HL-60 (cell line): ENCODE results near the gene RBBP8NL.

Source experiments
- DNase-seq, 2 experiments: peaks; one replicate each; pipeline ENCODE4 v3.0.0-alpha.2; 2010 to 2020; ENCODE audit warnings: low read depth in 1 of 2, low spot score in 1 of 2
- H3K27ac ChIP-seq: fragments of 250-450 bp; sonication (Bioruptor Pico); replicated peaks from 2 replicates; pipeline ENCODE4 v1.5.1; 2020; ENCODE audit warnings: mild to moderate bottlenecking, moderate library complexity
- H3K27me3 ChIP-seq: fragments of 250-450 bp; sonication (Bioruptor Pico); 2 replicates; pipeline ENCODE4 v1.5.1; 2021; ENCODE audit warnings: mild to moderate bottlenecking, moderate library complexity; ENCODE audit not compliant: insufficient read depth, poor library complexity, severe bottlenecking
- H3K4me3 ChIP-seq: replicated peaks from 2 replicates; pipeline ENCODE4 v1.5.1; 2011; ENCODE audit warnings: mild to moderate bottlenecking, control low read depth, low read length; ENCODE audit not compliant: insufficient read depth
- GABPA ChIP-seq: IDR thresholded peaks from 2 replicates; pipeline ENCODE4 v1.6.1; 2012; ENCODE audit warnings: low read depth
- POLR2AphosphoS5 ChIP-seq: IDR thresholded peaks from 2 replicates; pipeline ENCODE4 v1.6.1; 2012; ENCODE audit warnings: low read depth
- SPI1 ChIP-seq: IDR thresholded peaks from 2 replicates; pipeline ENCODE4 v1.6.1; 2012; ENCODE audit warnings: low read depth, mild to moderate bottlenecking, borderline replicate concordance
- TF ChIP-seq, protein P1 (sequence below): IDR thresholded peaks from 2 replicates; pipeline ENCODE4 v1.6.1; 2012; ENCODE audit warnings: low read depth; ENCODE audit not compliant: insufficient replicate concordance
- TF ChIP-seq, protein P2 (sequence below): IDR thresholded peaks from one replicate; pipeline ENCODE4 v1.5.1; 2011; ENCODE audit warnings: low read length, control low read depth, inconsistent platforms; ENCODE audit not compliant: insufficient read depth

The RBBP8NL gene

DNA sequence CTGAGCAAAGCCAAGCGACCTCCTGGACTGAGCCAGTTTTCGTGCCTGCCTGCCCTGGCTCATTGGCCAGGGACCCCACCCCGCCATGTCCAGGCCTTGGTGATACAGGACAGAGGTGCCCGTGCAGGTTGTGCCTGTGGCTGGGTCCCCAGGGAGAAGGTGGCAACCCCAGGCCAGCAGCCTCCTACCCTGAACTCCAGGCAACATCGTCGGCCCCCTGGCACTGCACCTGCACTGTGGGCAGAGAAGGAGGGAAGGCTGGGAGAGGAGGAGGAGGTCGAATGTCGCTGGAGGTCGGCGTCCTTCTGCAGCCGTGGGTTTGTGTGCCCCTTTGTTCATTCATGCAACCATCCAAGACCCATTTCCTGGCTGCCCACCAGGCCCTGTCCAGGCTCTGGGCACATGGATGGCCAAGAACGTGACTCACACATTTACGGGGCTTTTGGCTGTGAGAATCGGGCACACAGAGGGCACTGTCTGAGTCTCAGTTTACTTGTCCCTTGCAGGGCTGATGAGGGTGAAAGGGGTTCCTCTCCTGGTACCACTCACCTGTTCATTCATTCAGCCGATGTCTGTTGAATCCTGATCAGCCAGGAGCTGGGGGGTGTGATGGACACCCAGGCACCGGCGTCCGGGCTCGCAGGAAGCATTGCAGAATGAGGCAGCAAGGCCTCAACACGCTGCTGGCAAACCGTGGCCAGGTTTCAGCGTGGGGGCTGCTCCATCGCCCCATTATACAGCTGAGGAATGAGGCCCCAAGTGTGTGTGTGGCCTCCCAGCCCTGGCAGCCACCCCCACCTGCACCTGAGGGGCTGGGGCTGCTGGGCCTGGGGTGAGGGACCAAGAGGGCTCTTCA lies 2.3 kb upstream of the RBBP8NL start:
- Histone ChIP-seq H3K27me3 (no peaks in the 10 kb centered on the region), H3K4me3 (no peak overlapping the region), H3K27ac (no peak overlapping the region)
- TF ChIP-seq SPI1 (no peak), POLR2AphosphoS5 (no peak), GABPA (no peak)
- TF ChIP-seq, protein P1, sequence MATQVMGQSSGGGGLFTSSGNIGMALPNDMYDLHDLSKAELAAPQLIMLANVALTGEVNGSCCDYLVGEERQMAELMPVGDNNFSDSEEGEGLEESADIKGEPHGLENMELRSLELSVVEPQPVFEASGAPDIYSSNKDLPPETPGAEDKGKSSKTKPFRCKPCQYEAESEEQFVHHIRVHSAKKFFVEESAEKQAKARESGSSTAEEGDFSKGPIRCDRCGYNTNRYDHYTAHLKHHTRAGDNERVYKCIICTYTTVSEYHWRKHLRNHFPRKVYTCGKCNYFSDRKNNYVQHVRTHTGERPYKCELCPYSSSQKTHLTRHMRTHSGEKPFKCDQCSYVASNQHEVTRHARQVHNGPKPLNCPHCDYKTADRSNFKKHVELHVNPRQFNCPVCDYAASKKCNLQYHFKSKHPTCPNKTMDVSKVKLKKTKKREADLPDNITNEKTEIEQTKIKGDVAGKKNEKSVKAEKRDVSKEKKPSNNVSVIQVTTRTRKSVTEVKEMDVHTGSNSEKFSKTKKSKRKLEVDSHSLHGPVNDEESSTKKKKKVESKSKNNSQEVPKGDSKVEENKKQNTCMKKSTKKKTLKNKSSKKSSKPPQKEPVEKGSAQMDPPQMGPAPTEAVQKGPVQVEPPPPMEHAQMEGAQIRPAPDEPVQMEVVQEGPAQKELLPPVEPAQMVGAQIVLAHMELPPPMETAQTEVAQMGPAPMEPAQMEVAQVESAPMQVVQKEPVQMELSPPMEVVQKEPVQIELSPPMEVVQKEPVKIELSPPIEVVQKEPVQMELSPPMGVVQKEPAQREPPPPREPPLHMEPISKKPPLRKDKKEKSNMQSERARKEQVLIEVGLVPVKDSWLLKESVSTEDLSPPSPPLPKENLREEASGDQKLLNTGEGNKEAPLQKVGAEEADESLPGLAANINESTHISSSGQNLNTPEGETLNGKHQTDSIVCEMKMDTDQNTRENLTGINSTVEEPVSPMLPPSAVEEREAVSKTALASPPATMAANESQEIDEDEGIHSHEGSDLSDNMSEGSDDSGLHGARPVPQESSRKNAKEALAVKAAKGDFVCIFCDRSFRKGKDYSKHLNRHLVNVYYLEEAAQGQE, result no peak
- TF ChIP-seq, protein P2, sequence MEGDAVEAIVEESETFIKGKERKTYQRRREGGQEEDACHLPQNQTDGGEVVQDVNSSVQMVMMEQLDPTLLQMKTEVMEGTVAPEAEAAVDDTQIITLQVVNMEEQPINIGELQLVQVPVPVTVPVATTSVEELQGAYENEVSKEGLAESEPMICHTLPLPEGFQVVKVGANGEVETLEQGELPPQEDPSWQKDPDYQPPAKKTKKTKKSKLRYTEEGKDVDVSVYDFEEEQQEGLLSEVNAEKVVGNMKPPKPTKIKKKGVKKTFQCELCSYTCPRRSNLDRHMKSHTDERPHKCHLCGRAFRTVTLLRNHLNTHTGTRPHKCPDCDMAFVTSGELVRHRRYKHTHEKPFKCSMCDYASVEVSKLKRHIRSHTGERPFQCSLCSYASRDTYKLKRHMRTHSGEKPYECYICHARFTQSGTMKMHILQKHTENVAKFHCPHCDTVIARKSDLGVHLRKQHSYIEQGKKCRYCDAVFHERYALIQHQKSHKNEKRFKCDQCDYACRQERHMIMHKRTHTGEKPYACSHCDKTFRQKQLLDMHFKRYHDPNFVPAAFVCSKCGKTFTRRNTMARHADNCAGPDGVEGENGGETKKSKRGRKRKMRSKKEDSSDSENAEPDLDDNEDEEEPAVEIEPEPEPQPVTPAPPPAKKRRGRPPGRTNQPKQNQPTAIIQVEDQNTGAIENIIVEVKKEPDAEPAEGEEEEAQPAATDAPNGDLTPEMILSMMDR, result no peak
- DNase-seq, result no peak

DNA sequence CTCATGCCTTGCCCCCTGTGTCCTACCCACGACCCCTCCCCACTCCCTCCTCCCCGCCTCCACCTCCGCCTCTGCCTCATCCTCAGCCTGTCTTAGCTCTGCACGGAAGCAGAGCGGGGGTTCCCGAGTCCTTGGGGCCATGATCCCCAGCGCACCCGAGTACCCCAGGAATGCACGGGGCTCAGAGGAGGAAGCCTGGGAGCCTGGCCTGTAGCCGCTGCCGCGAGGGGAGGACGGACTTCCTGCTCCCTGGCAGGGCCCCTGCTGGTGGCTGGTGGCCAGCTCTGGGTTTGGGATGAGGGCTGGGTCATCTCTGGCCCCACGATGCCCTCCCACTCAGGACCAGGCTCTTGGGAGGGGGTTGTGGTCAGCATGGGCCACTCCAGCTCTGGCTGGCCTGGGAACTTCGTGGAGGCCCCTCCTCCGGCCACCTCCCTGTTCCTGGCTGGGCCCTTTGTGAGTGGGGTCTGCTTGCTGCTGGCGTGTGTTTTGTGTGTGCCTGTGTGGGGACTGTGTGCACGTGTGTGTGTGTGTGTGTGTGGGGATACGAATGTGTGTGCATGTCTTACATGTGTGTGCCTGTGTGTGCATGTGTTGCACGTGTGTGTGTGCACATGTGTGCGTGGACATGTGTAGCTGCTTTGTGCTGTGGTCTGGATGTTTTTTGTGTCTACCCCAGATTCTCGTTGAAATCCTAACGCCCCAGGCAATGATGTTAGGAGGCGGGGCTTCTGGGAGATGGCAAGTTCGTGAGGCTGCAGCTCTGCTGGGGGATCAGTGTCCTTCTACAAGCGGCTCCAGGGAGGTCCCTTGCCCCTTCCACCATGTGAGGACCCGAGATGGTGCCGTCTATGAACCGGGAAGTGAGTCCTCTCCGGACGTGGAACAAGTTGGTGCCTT lies 1.3 kb upstream of the RBBP8NL start:
- no peak for DNase-seq
- TF ChIP-seq, protein P1, result no peak
- no peak for TF ChIP-seq SPI1
- no peaks in the 10 kb centered on the region for H3K27me3 ChIP-seq
- no peak overlapping the region for H3K27ac ChIP-seq
- no peak overlapping the region for H3K4me3 ChIP-seq

DNA sequence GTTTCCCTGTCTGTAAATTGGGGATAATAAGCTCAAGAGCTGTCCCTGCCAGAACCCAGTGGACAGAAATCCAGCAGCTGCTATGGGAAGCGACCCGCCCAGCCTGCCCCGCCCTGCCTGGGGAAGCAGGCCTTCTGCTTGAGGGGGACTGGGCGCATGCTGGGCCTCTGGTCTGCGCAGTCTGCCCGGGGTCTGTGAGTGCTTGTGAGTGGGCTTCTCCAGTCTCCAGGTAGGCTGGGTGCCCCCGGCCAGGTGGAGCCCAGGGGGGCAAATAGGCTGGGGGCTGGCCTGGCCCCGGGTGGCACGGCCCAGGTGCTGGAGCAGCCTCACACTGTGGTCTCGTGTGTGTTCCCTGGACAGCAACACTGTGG lies 648 bp upstream of the RBBP8NL start:
- no peak overlapping the region for H3K27ac ChIP-seq
- TF ChIP-seq, protein P2, result no peak
- TF ChIP-seq, protein P1, result no peak
- TF ChIP-seq GABPA (no peak), SPI1 (no peak), POLR2AphosphoS5 (no peak)
- H3K27me3 ChIP-seq, result peaks cover 4% of the 10 kb centered on the region
- DNase-seq, result no peak
- H3K4me3 ChIP-seq, result no peak overlapping the region
